Posterior cingulate gyrus (tissue), 11 donors: ENCODE data around the gene LRRC23.

Source experiments
- DNase-seq, 10 donors: peaks; one replicate each; pipeline versions ENCODE4 v3.0.0 to v3.0.0-alpha.2; 2020 to 2021; ENCODE audit warnings: mixed read lengths in 3 of 10
- intact Hi-C: fragments of 100-400 bp; cut with DNase I; formaldehyde crosslinking; loops from one replicate; pipeline ENCODE4 v1.15.1; 2023

The LRRC23 gene

GRCh38 chr12:6963016-6963731 lies 58.6 kb downstream of the LRRC23 start:
- intact Hi-C loops: no loop called here
- peak in 3 of 10 donors; percentile 51 to 71 (median 64) for DNase-seq
